LNCAP (cell line): ENCODE measurements around the gene SELP.

ENCODE experiments used
- CTCF ChIP-seq: fragments of 450-650 bp; IDR thresholded peaks from 2 replicates; pipeline ENCODE4 v1.5.1; 2017; ENCODE audit warnings: mild to moderate bottlenecking

Gene SELP

GRCh38 chr1:169648187-169648586 is 18.3 kb upstream of the SELP start:
- no peak for TF ChIP-seq CTCF

DNA sequence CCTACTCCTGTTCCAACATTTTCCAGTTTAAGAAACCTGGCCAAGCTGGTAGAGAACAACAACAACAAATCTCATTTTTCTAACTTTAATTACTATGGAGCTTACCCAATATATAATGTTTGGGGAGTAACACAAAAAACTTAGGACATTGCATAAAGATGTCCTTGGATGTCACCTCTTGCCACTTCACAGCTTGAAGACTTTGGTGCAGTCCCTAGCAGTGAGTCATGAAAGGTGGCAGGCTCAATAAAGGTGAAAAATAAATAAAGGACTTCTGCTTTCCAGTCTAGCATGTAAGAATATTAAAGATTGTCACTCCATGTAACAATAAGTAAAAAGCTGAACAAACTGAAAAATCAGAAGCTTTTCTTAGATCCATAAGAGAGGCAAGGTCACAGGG is 17.6 kb upstream of the SELP start:
- TF ChIP-seq CTCF, result no peak

GRCh38 chr1:169644297-169644696 is 14.4 kb upstream of the SELP start:
- TF ChIP-seq CTCF, result no peak

GRCh38 chr1:169634877-169635276 is 5.0 kb upstream of the SELP start:
- no peak for TF ChIP-seq CTCF

GRCh38 chr1:169634145-169634544 is 4.2 kb upstream of the SELP start:
- no peak for TF ChIP-seq CTCF

- TF ChIP-seq CTCF, result no peak
Measured at GRCh38 chr1:169631249-169631648, 1.3 kb upstream of the SELP start.

- no peak for TF ChIP-seq CTCF
Measured at GRCh38 chr1:169624912-169625311, 5.0 kb downstream of the SELP start.

- no peak for TF ChIP-seq CTCF
Measured at GRCh38 chr1:169624122-169624521, 5.8 kb downstream of the SELP start.
